HepG2 (cell line): Measurements from ENCODE around the gene EGFR. TPM values are rescaled to one million over a fixed set of nuclear protein-coding genes. Genes with fewer than 3 reads are reported as not detected.

Source experiments
- ATAC-seq: fragments of 200-7000 bp; cut with Tn5 transposase; 3 replicates; pipeline ENCODE4 v1.9.1; 2020; ENCODE audit warnings: mild to moderate bottlenecking, moderate library complexity
- BruUV-seq: library from RNA; stranded (reverse); fragments of 400-500 nt; replicated peaks from 2 replicates; lab custom pipeline; 2021; lab: Mats Ljungman, UMichigan
- CTCF ChIA-PET: fragments of 300-600 bp; formaldehyde crosslinking; extraction: SDS; loops from one replicate; lab custom pipeline; 2021; ENCODE audit warnings: low total read pairs, inconsistent platforms, low intra/inter-chr PET ratio; lab: Yijun Ruan, JAX
- POLR2A ChIA-PET: fragments of 350-600 bp; sonication (Branson Sonifier 250); formaldehyde crosslinking; loops from one replicate; lab custom pipeline; 2020; ENCODE audit warnings: antibody characterized with exemption, inconsistent platforms; lab: Yijun Ruan, JAX
- DNase-seq: peaks from one replicate; pipeline ENCODE4 v3.0.0-alpha.2; 2015; ENCODE audit warnings: low spot score
- FAIRE-seq: peaks from 3 replicates; lab custom pipeline; 2011; peaks lifted over from hg19 to GRCh38; lab: Jason Lieb, UNC
- H2AFZ ChIP-seq: one replicate; pipeline ENCODE4 v1.6.1; 2011; ENCODE audit warnings: low read length, inconsistent platforms
- H3K27ac ChIP-seq: fragments of 300-600 bp; 3 replicates; pipeline ENCODE4 v1.8.0; 2011; ENCODE audit warnings: mixed run types, mild to moderate bottlenecking, mixed read lengths, low read length, inconsistent platforms; ENCODE audit not compliant: insufficient read depth; ENCODE audit errors: extremely low read length
- H3K27me3 ChIP-seq, 2 experiments: fragments of 200-600 bp in 1 of 2; 2 replicates in 1 of 2; 3 replicates in 1 of 2; pipeline versions ENCODE4 v1.6.0 to v1.8.0; 2011; ENCODE audit warnings: low read length in 2 of 2, mild to moderate bottlenecking in 2 of 2, moderate library complexity in 2 of 2, inconsistent platforms in 1 of 2; ENCODE audit not compliant: insufficient read depth in 2 of 2, control insufficient read depth in 1 of 2
- H3K36me3 ChIP-seq, 2 experiments: fragments of 200-600 bp in 1 of 2; replicated peaks in 1 of 2; 2 replicates in 1 of 2; 3 replicates in 1 of 2; pipeline versions ENCODE4 v1.5.1 to v1.8.0; 2011; ENCODE audit warnings: low read length in 2 of 2, inconsistent platforms in 1 of 2; ENCODE audit not compliant: insufficient read depth in 2 of 2, control insufficient read depth in 1 of 2
- H3K4me1 ChIP-seq: 2 replicates; pipeline ENCODE4 v1.5.1; 2012; ENCODE audit warnings: low read length, inconsistent platforms; ENCODE audit not compliant: insufficient read depth
- H3K4me2 ChIP-seq: 2 replicates; pipeline ENCODE4 v1.6.0; 2011; ENCODE audit warnings: low read depth, low read length, inconsistent platforms
- H3K4me3 ChIP-seq, 3 experiments: fragments of 200-600 bp in 1 of 3; sonication (generic), shearing (Covaris generic) in 1 of 3; replicated peaks in 1 of 3; 2 replicates each; pipeline ENCODE4 v1.5.1; 2011 to 2016; ENCODE audit warnings: low read length in 3 of 3, inconsistent platforms in 2 of 3, low read depth in 2 of 3, mild to moderate bottlenecking in 2 of 3, control low read depth in 1 of 3, mixed read lengths in 1 of 3; ENCODE audit not compliant: insufficient read depth in 1 of 3
- H3K79me2 ChIP-seq: one replicate; pipeline ENCODE4 v1.6.1; 2011; ENCODE audit warnings: low read length, inconsistent platforms; ENCODE audit not compliant: insufficient read depth
- H3K9ac ChIP-seq: 2 replicates; pipeline ENCODE4 v1.6.0; 2011; ENCODE audit warnings: mild to moderate bottlenecking, low read depth, low read length, inconsistent platforms; ENCODE audit not compliant: insufficient read depth
- H3K9me3 ChIP-seq: 2 replicates; pipeline ENCODE4 v1.5.1; 2012; ENCODE audit warnings: mild to moderate bottlenecking, low read length
- H4K20me1 ChIP-seq: 2 replicates; pipeline ENCODE4 v1.6.0; 2011; ENCODE audit warnings: inconsistent platforms, mild to moderate bottlenecking, low read length, moderate library complexity; ENCODE audit not compliant: insufficient read depth
- ADNP ChIP-seq: sonication (generic); formaldehyde crosslinking; IDR thresholded peaks from 2 replicates; pipeline ENCODE4 v1.4.0; 2020; ENCODE audit warnings: missing genetic modification reagents
- E2F2 ChIP-seq: sonication (generic); formaldehyde crosslinking; IDR thresholded peaks from 2 replicates; pipeline ENCODE4 v1.4.0; 2020; ENCODE audit warnings: missing genetic modification reagents, borderline replicate concordance
- EEA1 ChIP-seq: sonication (generic); formaldehyde crosslinking; IDR thresholded peaks from 2 replicates; pipeline ENCODE4 v1.5.1; 2020; ENCODE audit warnings: mild to moderate bottlenecking, missing genetic modification reagents, borderline replicate concordance
- FLYWCH1 ChIP-seq: sonication (generic); formaldehyde crosslinking; IDR thresholded peaks from 2 replicates; pipeline ENCODE4 v1.8.1; 2023; ENCODE audit warnings: mild to moderate bottlenecking, missing genetic modification reagents
- ISX ChIP-seq: sonication (generic); formaldehyde crosslinking; conservative IDR thresholded peaks from 2 replicates; pipeline ENCODE4 v1.5.0; 2020; ENCODE audit warnings: missing genetic modification reagents
- KMT2B ChIP-seq: IDR thresholded peaks from 2 replicates; pipeline ENCODE4 v1.6.1; 2016; ENCODE audit warnings: missing genetic modification reagents, missing compliant biosample characterization
- MBD4 ChIP-seq: IDR thresholded peaks from 2 replicates; pipeline ENCODE4 v1.6.1; 2012; ENCODE audit warnings: low read length, inconsistent platforms, borderline replicate concordance
- RBFOX2 ChIP-seq: fragments of 200-400 bp; formaldehyde crosslinking; IDR thresholded peaks from 2 replicates; pipeline ENCODE4 v1.6.1; 2017; ENCODE audit warnings: low read depth, mild to moderate bottlenecking, low read length
- THYN1 ChIP-seq: sonication (generic); formaldehyde crosslinking; IDR thresholded peaks from 2 replicates; pipeline ENCODE4 v1.8.1; 2023; ENCODE audit warnings: low read depth, mild to moderate bottlenecking, moderate library complexity, missing genetic modification reagents, borderline replicate concordance
- ZNF383 ChIP-seq: sonication (generic); formaldehyde crosslinking; IDR thresholded peaks from 2 replicates; pipeline ENCODE4 v1.4.0; 2020; ENCODE audit warnings: missing genetic modification reagents, mild to moderate bottlenecking, borderline replicate concordance
- ZNF567 ChIP-seq: sonication (generic); formaldehyde crosslinking; IDR thresholded peaks from 2 replicates; pipeline ENCODE4 v1.8.1; 2023; ENCODE audit warnings: mild to moderate bottlenecking, missing genetic modification reagents, borderline replicate concordance
- ZNF670 ChIP-seq: sonication (generic); formaldehyde crosslinking; IDR thresholded peaks from 2 replicates; pipeline ENCODE4 v1.8.0; 2022; ENCODE audit warnings: mild to moderate bottlenecking, missing genetic modification reagents, borderline replicate concordance
- WGBS: methylation state at CpG from one replicate; pipeline ENCODE4 v1.1.6; 2017; ENCODE audit warnings: low lambda C conversion rate; 5-methylcytosine and 5-hydroxymethylcytosine counted together
- in situ Hi-C: cut with HindIII; loops from 2 replicates; pipeline ENCODE4 v1.10.0; 2017; ENCODE audit warnings: low pct_unique_long_range_greater_than_20kb; ENCODE audit not compliant: extremely low pct_ligation_motif_present
- intact Hi-C: fragments of 100-400 bp; cut with micrococcal nuclease; formaldehyde crosslinking; loops from one replicate; pipeline ENCODE4 v1.10.0; 2022; ENCODE audit not compliant: unreplicated experiment
- polyA plus RNA-seq, 8 experiments: library from polyadenylated mRNA; depleted of rRNA in 3 of 8; stranded (reverse) in 7 of 8; unstranded in 1 of 8; fragments of >200 nt; fragmentation: Illumina TruSeq in 4 of 8; extraction: Trizol in 4 of 8; gene quantifications; 2 replicates each; pipeline versions ENCODE4 v1.2.1 to v1.2.3, GENCODE V29; 2011 to 2016; ENCODE audit warnings: low read depth in 4 of 8, missing spikeins in 1 of 8, mixed read lengths in 1 of 8; ENCODE audit not compliant: insufficient read depth in 1 of 8
- total RNA-seq, 5 experiments: library from RNA; depleted of rRNA; stranded (reverse); fragments of >200 nt; fragmentation: Illumina TruSeq; extraction: Trizol; gene quantifications; 2 replicates each; pipeline ENCODE4 v1.2.3, GENCODE V29; 2016; ENCODE audit warnings: low read depth in 1 of 5
- TF ChIP-seq, protein P1 (sequence below): sonication (generic); formaldehyde crosslinking; IDR thresholded peaks from 2 replicates; pipeline ENCODE4 v1.4.0; 2020; ENCODE audit warnings: missing genetic modification reagents
- TF ChIP-seq, protein P2 (sequence below): sonication (generic); formaldehyde crosslinking; IDR thresholded peaks from 2 replicates; pipeline ENCODE4 v1.8.0; 2022; ENCODE audit warnings: mild to moderate bottlenecking, missing genetic modification reagents
- TF ChIP-seq, protein P3 (sequence below), 2 experiments: IDR thresholded peaks; 2 replicates each; pipeline ENCODE4 v1.6.1; 2011 to 2012; ENCODE audit warnings: low read length in 2 of 2, borderline replicate concordance in 1 of 2, low read depth in 1 of 2, mild to moderate bottlenecking in 1 of 2, moderate library complexity in 1 of 2

EGFR gene
- total and polyA plus RNA-seq, 2 of the 13 experiments (the other 11 are each of a cell fraction or from before 2014, with no cell fraction given): 7.0 to 10.0 TPM

- TF ChIP-seq ADNP (CRISPR knock-in tag): no peak
- TF ChIP-seq KMT2B: no peak
- no peak for TF ChIP-seq THYN1 (CRISPR knock-in tag)
- TF ChIP-seq E2F2 (CRISPR knock-in tag): no peak
- TF ChIP-seq ZNF670 (CRISPR knock-in tag): no peak
Observed at GRCh38 chr7:55177589-55178261, 158.9 kb downstream of the EGFR start (continued).

- Histone ChIP-seq H3K4me2 (peak overlapping the region; percentile 95), H3K9me3 (no peaks in the 10 kb centered on the region), H3K4me3 (peak overlapping the region; percentile 42 to 79 (median 49); a peak in 5 of 6 replicates), H2AFZ (no peak overlapping the region), H3K4me1 (peaks cover 74% of the 10 kb centered on the region), H3K27me3 (no peaks in the 10 kb centered on the region; a peak in 1 of 5 replicates), H3K79me2 (peaks cover 23% of the 10 kb centered on the region), H3K9ac (peak overlapping the region; percentile 98), H3K27ac (peak overlapping the region; percentile 99), H4K20me1 (no peaks in the 10 kb centered on the region), H3K36me3 (peaks cover 0 to 7% of the 10 kb centered on the region in 2 experiments; a peak in 1 of 5 replicates)
- WGBS: 7% methylated on average over 7 of the region's 8 CpGs
- intact Hi-C loops (loop anchor here (2.0 kb wide), 3 partner anchors 46 to 100 kb away; no protein-coding TSS in a partner anchor), in situ Hi-C loops (no loop called here)
- BruUV-seq: no TSS peak
- POLR2A ChIA-PET: interaction anchor here (0.6 to 5.1 kb wide), 31 partner anchors 10 to 928 kb away, joined by 3 to 275 read pairs (median 5); partner anchors contain the start of genes CHCHD2, EGFR, LANCL2 and SEC61G
- FAIRE-seq: no peak
- no peak for DNase-seq
- ATAC-seq: peak; percentile 37
- CTCF ChIA-PET: no interaction called here
- TF ChIP-seq ZNF567 (no peak), ZNF383 (CRISPR knock-in tag) (0 out of 2 replicates have a peak, but pooled peaks have one; percentile 41), RBFOX2 (peak; percentile 68), EEA1 (CRISPR knock-in tag) (no peak), FLYWCH1 (CRISPR knock-in tag) (no peak), MBD4 (no peak), ISX (CRISPR knock-in tag) (no peak)
- TF ChIP-seq, protein P1, sequence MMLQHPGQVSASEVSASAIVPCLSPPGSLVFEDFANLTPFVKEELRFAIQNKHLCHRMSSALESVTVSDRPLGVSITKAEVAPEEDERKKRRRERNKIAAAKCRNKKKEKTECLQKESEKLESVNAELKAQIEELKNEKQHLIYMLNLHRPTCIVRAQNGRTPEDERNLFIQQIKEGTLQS: no peak
- TF ChIP-seq, protein P2, sequence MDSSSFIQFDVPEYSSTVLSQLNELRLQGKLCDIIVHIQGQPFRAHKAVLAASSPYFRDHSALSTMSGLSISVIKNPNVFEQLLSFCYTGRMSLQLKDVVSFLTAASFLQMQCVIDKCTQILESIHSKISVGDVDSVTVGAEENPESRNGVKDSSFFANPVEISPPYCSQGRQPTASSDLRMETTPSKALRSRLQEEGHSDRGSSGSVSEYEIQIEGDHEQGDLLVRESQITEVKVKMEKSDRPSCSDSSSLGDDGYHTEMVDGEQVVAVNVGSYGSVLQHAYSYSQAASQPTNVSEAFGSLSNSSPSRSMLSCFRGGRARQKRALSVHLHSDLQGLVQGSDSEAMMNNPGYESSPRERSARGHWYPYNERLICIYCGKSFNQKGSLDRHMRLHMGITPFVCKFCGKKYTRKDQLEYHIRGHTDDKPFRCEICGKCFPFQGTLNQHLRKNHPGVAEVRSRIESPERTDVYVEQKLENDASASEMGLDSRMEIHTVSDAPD: 0 out of 2 replicates have a peak, but pooled peaks have one; percentile 40
- TF ChIP-seq, protein P3, sequence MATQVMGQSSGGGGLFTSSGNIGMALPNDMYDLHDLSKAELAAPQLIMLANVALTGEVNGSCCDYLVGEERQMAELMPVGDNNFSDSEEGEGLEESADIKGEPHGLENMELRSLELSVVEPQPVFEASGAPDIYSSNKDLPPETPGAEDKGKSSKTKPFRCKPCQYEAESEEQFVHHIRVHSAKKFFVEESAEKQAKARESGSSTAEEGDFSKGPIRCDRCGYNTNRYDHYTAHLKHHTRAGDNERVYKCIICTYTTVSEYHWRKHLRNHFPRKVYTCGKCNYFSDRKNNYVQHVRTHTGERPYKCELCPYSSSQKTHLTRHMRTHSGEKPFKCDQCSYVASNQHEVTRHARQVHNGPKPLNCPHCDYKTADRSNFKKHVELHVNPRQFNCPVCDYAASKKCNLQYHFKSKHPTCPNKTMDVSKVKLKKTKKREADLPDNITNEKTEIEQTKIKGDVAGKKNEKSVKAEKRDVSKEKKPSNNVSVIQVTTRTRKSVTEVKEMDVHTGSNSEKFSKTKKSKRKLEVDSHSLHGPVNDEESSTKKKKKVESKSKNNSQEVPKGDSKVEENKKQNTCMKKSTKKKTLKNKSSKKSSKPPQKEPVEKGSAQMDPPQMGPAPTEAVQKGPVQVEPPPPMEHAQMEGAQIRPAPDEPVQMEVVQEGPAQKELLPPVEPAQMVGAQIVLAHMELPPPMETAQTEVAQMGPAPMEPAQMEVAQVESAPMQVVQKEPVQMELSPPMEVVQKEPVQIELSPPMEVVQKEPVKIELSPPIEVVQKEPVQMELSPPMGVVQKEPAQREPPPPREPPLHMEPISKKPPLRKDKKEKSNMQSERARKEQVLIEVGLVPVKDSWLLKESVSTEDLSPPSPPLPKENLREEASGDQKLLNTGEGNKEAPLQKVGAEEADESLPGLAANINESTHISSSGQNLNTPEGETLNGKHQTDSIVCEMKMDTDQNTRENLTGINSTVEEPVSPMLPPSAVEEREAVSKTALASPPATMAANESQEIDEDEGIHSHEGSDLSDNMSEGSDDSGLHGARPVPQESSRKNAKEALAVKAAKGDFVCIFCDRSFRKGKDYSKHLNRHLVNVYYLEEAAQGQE (IDR thresholded peaks at IDR 0.05; ENCODE audit: borderline replicate concordance in 1 of 2, low read depth in 1 of 2, low read length in 2 of 2): no peak
Observed at GRCh38 chr7:55178292-55178862, 159.6 kb downstream of the EGFR start.
